ENCODE measurements around the gene AVPI1.
"Not testable (repeated sequence)": the region's sequence is repeated elsewhere in the genome, so short reads cannot be mapped to it uniquely, and the experiment has no call there.

The AVPI1 gene

GRCh38 chr10:97640868-97641811 is 45.9 kb downstream of the AVPI1 start:
- Histone ChIP-seq H2BK5ac (ENCODE audit: low read length) (no peak overlapping the region), H2AK5ac (ENCODE audit: low read length) (no peak overlapping the region), H3K4ac (ENCODE audit: low read depth, low read length) (no peak overlapping the region), H3K18ac (ENCODE audit: low read length) (peak overlapping the region; percentile 20), H3K27me3 (ENCODE audit: insufficient read depth, low read length, poor library complexity) (no peaks in the 10 kb centered on the region), H2BK15ac (replicated peaks; ENCODE audit: low read depth) (no peak overlapping the region), H4K5ac (ENCODE audit: low read length) (no peak overlapping the region), H3K27ac (ENCODE audit: low read depth, low read length) (peak overlapping the region; percentile 5), H2BK120ac (ENCODE audit: low read depth, low read length) (no peak overlapping the region), H3K23ac (ENCODE audit: low read length) (peak overlapping the region; percentile 99), H3K79me2 (ENCODE audit: control insufficient read depth, insufficient read depth, low read length) (peaks cover 19% of the 10 kb centered on the region), H3K79me1 (ENCODE audit: low read length) (peaks cover 17% of the 10 kb centered on the region), H3K56ac (ENCODE audit: low read length) (peak overlapping the region; percentile 95), H3K4me1 (ENCODE audit: control insufficient read depth, low read depth, low read length) (no peaks in the 10 kb centered on the region), H4K8ac (ENCODE audit: low read depth, low read length) (no peak overlapping the region), H3K9ac (ENCODE audit: low read length) (peak overlapping the region; percentile 92), H3K36me3 (ENCODE audit: control insufficient read depth, insufficient read depth, low read length) (peaks cover 7% of the 10 kb centered on the region), H3K4me3 (ENCODE audit: low read length) (peak overlapping the region; percentile 67), H3K4me2 (ENCODE audit: low read length) (peak overlapping the region; percentile 81)
- WGBS (ENCODE audit: extremely low coverage, insufficient coverage, low lambda C conversion rate) = no CpG with 5 or more reads among the region's 67 CpGs
- peak; percentile 70 for DNase-seq

GRCh38 chr10:97640174-97640867 is 46.7 kb downstream of the AVPI1 start, which contains the start of gene PI4K2A:
Gene PI4K2A (plus strand): TSS chr10:97640671. CDS start chr10:97640743, 72 bp downstream.
- H2BK15ac ChIP-seq (replicated peaks; ENCODE audit: low read depth) = no peak within 1 kb of the TSS
- peak; percentile 100 for DNase-seq
- H3K4me1 ChIP-seq (ENCODE audit: control insufficient read depth, low read depth, low read length) = no peaks in the 10 kb centered on the region
- H3K4ac ChIP-seq (ENCODE audit: low read depth, low read length) = no peak within 1 kb of the TSS
- peak within 1 kb of the TSS; percentile 95 for H3K56ac ChIP-seq (ENCODE audit: low read length)
- H3K36me3 ChIP-seq (ENCODE audit: control insufficient read depth, insufficient read depth, low read length) = peaks cover 7% of the 10 kb centered on the region
- H3K27ac ChIP-seq (ENCODE audit: low read depth, low read length) = peak within 1 kb of the TSS; percentile 5
- no peak within 1 kb of the TSS for H4K8ac ChIP-seq (ENCODE audit: low read depth, low read length)
- no peak within 1 kb of the TSS for H4K5ac ChIP-seq (ENCODE audit: low read length)
- H3K4me3 ChIP-seq (ENCODE audit: low read length) = peak within 1 kb of the TSS; percentile 67
- H3K9ac ChIP-seq (ENCODE audit: low read length) = peak within 1 kb of the TSS; percentile 92
- peak within 1 kb of the TSS; percentile 99 for H3K23ac ChIP-seq (ENCODE audit: low read length)
- H3K79me1 ChIP-seq (ENCODE audit: low read length) = peaks cover 17% of the 10 kb centered on the region
- H2AK5ac ChIP-seq (ENCODE audit: low read length) = no peak within 1 kb of the TSS
- WGBS (ENCODE audit: extremely low coverage, insufficient coverage, low lambda C conversion rate) = no CpG with 5 or more reads among the region's 54 CpGs
- no peak within 1 kb of the TSS for H2BK120ac ChIP-seq (ENCODE audit: low read depth, low read length)
- H2BK5ac ChIP-seq (ENCODE audit: low read length) = no peak within 1 kb of the TSS
- H3K27me3 ChIP-seq (ENCODE audit: insufficient read depth, low read length, poor library complexity) = no peaks in the 10 kb centered on the region
- peaks cover 19% of the 10 kb centered on the region for H3K79me2 ChIP-seq (ENCODE audit: control insufficient read depth, insufficient read depth, low read length)
- peak within 1 kb of the TSS; percentile 81 for H3K4me2 ChIP-seq (ENCODE audit: low read length)
- peak within 1 kb of the TSS; percentile 20 for H3K18ac ChIP-seq (ENCODE audit: low read length)

- peaks cover 15% of the 10 kb centered on the region for H3K79me2 ChIP-seq (ENCODE audit: control insufficient read depth, insufficient read depth, low read length)
- H3K23ac ChIP-seq (ENCODE audit: low read length); H3K4me3 ChIP-seq (ENCODE audit: low read length); DNase-seq; H2BK5ac ChIP-seq (ENCODE audit: low read length); H3K4me1 ChIP-seq (ENCODE audit: control insufficient read depth, low read depth, low read length); H4K5ac ChIP-seq (ENCODE audit: low read length); H3K4me2 ChIP-seq (ENCODE audit: low read length); H3K56ac ChIP-seq (ENCODE audit: low read length); H3K4ac ChIP-seq (ENCODE audit: low read depth, low read length); H2BK120ac ChIP-seq (ENCODE audit: low read depth, low read length); H4K8ac ChIP-seq (ENCODE audit: low read depth, low read length); H3K36me3 ChIP-seq (ENCODE audit: control insufficient read depth, insufficient read depth, low read length); H3K27ac ChIP-seq (ENCODE audit: low read depth, low read length); H3K27me3 ChIP-seq (ENCODE audit: insufficient read depth, low read length, poor library complexity); H2BK15ac ChIP-seq (replicated peaks; ENCODE audit: low read depth); H3K18ac ChIP-seq (ENCODE audit: low read length); H3K9ac ChIP-seq (ENCODE audit: low read length); H2AK5ac ChIP-seq (ENCODE audit: low read length): not testable (repeated sequence)
- WGBS (ENCODE audit: extremely low coverage, insufficient coverage, low lambda C conversion rate) = no CpG with 5 or more reads among the region's 3 CpGs
- H3K79me1 ChIP-seq (ENCODE audit: low read length) = peaks cover 13% of the 10 kb centered on the region
Measured at GRCh38 chr10:97639090-97639489, 48.0 kb downstream of the AVPI1 start.

- H3K27ac ChIP-seq (ENCODE audit: low read depth, low read length) = no peak overlapping the region
- H3K4ac ChIP-seq (ENCODE audit: low read depth, low read length) = no peak overlapping the region
- H3K27me3 ChIP-seq (ENCODE audit: insufficient read depth, low read length, poor library complexity) = no peaks in the 10 kb centered on the region
- WGBS (ENCODE audit: extremely low coverage, insufficient coverage, low lambda C conversion rate) = no CpG with 5 or more reads among the region's 1 CpG
- no peak overlapping the region for H2AK5ac ChIP-seq (ENCODE audit: low read length)
- H4K5ac ChIP-seq (ENCODE audit: low read length) = no peak overlapping the region
- H2BK15ac ChIP-seq (replicated peaks; ENCODE audit: low read depth) = no peak overlapping the region
- H3K9ac ChIP-seq (ENCODE audit: low read length) = no peak overlapping the region
- H3K79me2 ChIP-seq (ENCODE audit: control insufficient read depth, insufficient read depth, low read length) = no peaks in the 10 kb centered on the region
- no peak overlapping the region for H2BK120ac ChIP-seq (ENCODE audit: low read depth, low read length)
- H2BK5ac ChIP-seq (ENCODE audit: low read length) = no peak overlapping the region
- no peak overlapping the region for H3K18ac ChIP-seq (ENCODE audit: low read length)
- no peaks in the 10 kb centered on the region for H3K79me1 ChIP-seq (ENCODE audit: low read length)
- H3K4me1 ChIP-seq (ENCODE audit: control insufficient read depth, low read depth, low read length) = no peaks in the 10 kb centered on the region
- H3K56ac ChIP-seq (ENCODE audit: low read length) = no peak overlapping the region
- no peaks in the 10 kb centered on the region for H3K36me3 ChIP-seq (ENCODE audit: control insufficient read depth, insufficient read depth, low read length)
- DNase-seq = no peak
- H3K4me2 ChIP-seq (ENCODE audit: low read length) = no peak overlapping the region
- no peak overlapping the region for H3K4me3 ChIP-seq (ENCODE audit: low read length)
- H3K23ac ChIP-seq (ENCODE audit: low read length) = no peak overlapping the region
- H4K8ac ChIP-seq (ENCODE audit: low read depth, low read length) = no peak overlapping the region
Measured at GRCh38 chr10:97635577-97635976, 51.5 kb downstream of the AVPI1 start.

- H3K36me3 ChIP-seq (ENCODE audit: control insufficient read depth, insufficient read depth, low read length) = no peaks in the 10 kb centered on the region
Measured at GRCh38 chr10:97633921-97634320, 53.1 kb downstream of the AVPI1 start.

More at GRCh38 chr10:97633921-97634320, 53.1 kb downstream of the AVPI1 start:
- Histone ChIP-seq H2BK5ac (ENCODE audit: low read length) (no peak overlapping the region), H3K4ac (ENCODE audit: low read depth, low read length) (no peak overlapping the region), H4K5ac (ENCODE audit: low read length) (no peak overlapping the region), H3K18ac (ENCODE audit: low read length) (no peak overlapping the region), H2BK15ac (replicated peaks; ENCODE audit: low read depth) (no peak overlapping the region), H3K23ac (ENCODE audit: low read length) (no peak overlapping the region), H3K4me2 (ENCODE audit: low read length) (peak overlapping the region; percentile 73), H3K79me2 (ENCODE audit: control insufficient read depth, insufficient read depth, low read length) (no peaks in the 10 kb centered on the region), H2BK120ac (ENCODE audit: low read depth, low read length) (no peak overlapping the region), H2AK5ac (ENCODE audit: low read length) (no peak overlapping the region), H3K27ac (ENCODE audit: low read depth, low read length) (no peak overlapping the region), H3K79me1 (ENCODE audit: low read length) (no peaks in the 10 kb centered on the region), H3K4me3 (ENCODE audit: low read length) (no peak overlapping the region), H4K8ac (ENCODE audit: low read depth, low read length) (peak overlapping the region; percentile 65), H3K4me1 (ENCODE audit: control insufficient read depth, low read depth, low read length) (no peaks in the 10 kb centered on the region), H3K56ac (ENCODE audit: low read length) (peak overlapping the region; percentile 95), H3K9ac (ENCODE audit: low read length) (peak overlapping the region; percentile 76), H3K27me3 (ENCODE audit: insufficient read depth, low read length, poor library complexity) (no peaks in the 10 kb centered on the region)
- DNase-seq = peak; percentile 59
- no CpG with 5 or more reads among the region's 8 CpGs for WGBS (ENCODE audit: extremely low coverage, insufficient coverage, low lambda C conversion rate)

Measured in mesendoderm (in vitro differentiated cells).